Peyer's patch (tissue), 4 donors: ENCODE results near the gene BDKRB2.

Source experiments
- CTCF ChIP-seq, 6 experiments: fragments of 450-650 bp in 4 of 6; fragments of 200-600 bp in 2 of 6; sonication (generic) in 1 of 6; IDR thresholded peaks; one replicate each; pipeline ENCODE4 v1.5.1; 2017 to 2019; ENCODE audit warnings: antibody characterized with exemption in 6 of 6, mild to moderate bottlenecking in 3 of 6, moderate library complexity in 1 of 6
- POLR2A ChIP-seq, 2 donors: fragments of 450-650 bp; IDR thresholded peaks; one replicate each; pipeline ENCODE4 v1.5.1; 2017; ENCODE audit warnings: antibody characterized with exemption in 2 of 2, mild to moderate bottlenecking in 2 of 2, moderate library complexity in 2 of 2

GRCh38 chr14:96161636-96162035 is 43.0 kb upstream of the BDKRB2 start:
- no peak for TF ChIP-seq CTCF (IDR thresholded peaks at IDR 0.05)
- TF ChIP-seq POLR2A (IDR thresholded peaks at IDR 0.05) = no peak
